Endothelial cell of umbilical vein (primary cell): ENCODE measurements around the gene TMEM51. TPM values are rescaled to one million over a fixed set of nuclear protein-coding genes. Genes with fewer than 3 reads are reported as not detected.

ENCODE experiments used
- BruUV-seq: library from RNA; stranded (reverse); fragments of 400-500 nt; replicated peaks from 2 replicates; lab custom pipeline; 2021; lab: Mats Ljungman, UMichigan
- CTCF ChIA-PET: fragments of 300-600, 350-600 bp; sonication (Branson Sonifier 250); formaldehyde crosslinking; loops from one replicate; lab custom pipeline; 2021; ENCODE audit warnings: antibody characterized with exemption, inconsistent platforms; lab: Charles Lee
- POLR2A ChIA-PET: fragments of 300-600, 350-600 bp; sonication (Branson Sonifier 250); formaldehyde crosslinking; loops from one replicate; lab custom pipeline; 2021; ENCODE audit warnings: antibody characterized with exemption, inconsistent platforms; lab: Charles Lee
- DNase-seq: peaks from one replicate; pipeline ENCODE4 v3.0.0-alpha.2; 2011; ENCODE audit warnings: low read depth, low spot score
- FAIRE-seq: peaks from 2 replicates; lab custom pipeline; 2011; peaks lifted over from hg19 to GRCh38; lab: Jason Lieb, UNC
- H2AFZ ChIP-seq: 2 replicates; pipeline ENCODE4 v1.6.0; 2012; ENCODE audit warnings: low read depth, low read length, control low read depth, inconsistent platforms
- H3K27ac ChIP-seq: 2 replicates; pipeline ENCODE4 v1.5.1; 2011; ENCODE audit warnings: low read depth, mild to moderate bottlenecking, control low read depth, low read length, moderate library complexity; ENCODE audit not compliant: insufficient read depth
- H3K27me3 ChIP-seq, 2 experiments: 2 replicates each; pipeline versions ENCODE4 v1.6.0 to v1.6.1; 2011; ENCODE audit warnings: low read length in 2 of 2, mixed read lengths in 1 of 2; ENCODE audit not compliant: control insufficient read depth in 2 of 2, insufficient read depth in 2 of 2
- H3K36me3 ChIP-seq, 2 experiments: 2 replicates in 1 of 2; 3 replicates in 1 of 2; pipeline ENCODE4 v1.5.1; 2011; ENCODE audit warnings: low read length in 2 of 2, mild to moderate bottlenecking in 1 of 2, moderate library complexity in 1 of 2; ENCODE audit not compliant: control insufficient read depth in 2 of 2, insufficient read depth in 2 of 2; ENCODE audit errors: extremely low read depth in 1 of 2
- H3K4me1 ChIP-seq: 3 replicates; pipeline ENCODE4 v1.5.1; 2011; ENCODE audit warnings: mild to moderate bottlenecking, low read length; ENCODE audit not compliant: control insufficient read depth, insufficient read depth; ENCODE audit errors: extremely low read depth
- H3K4me2 ChIP-seq: 2 replicates; pipeline ENCODE4 v1.6.1; 2011; ENCODE audit warnings: low read length, control low read depth, mixed read lengths; ENCODE audit not compliant: insufficient read depth
- H3K4me3 ChIP-seq, 3 experiments: fragments of 200-600 bp in 1 of 3; sonication (generic), shearing (Covaris generic) in 1 of 3; replicated peaks in 1 of 3; 2 replicates each; pipeline ENCODE4 v1.5.1; 2011 to 2016; ENCODE audit warnings: control low read depth in 3 of 3, low read length in 3 of 3, mild to moderate bottlenecking in 2 of 3, inconsistent platforms in 1 of 3, low read depth in 1 of 3, moderate library complexity in 1 of 3; ENCODE audit not compliant: insufficient read depth in 1 of 3
- H3K79me2 ChIP-seq: 2 replicates; pipeline ENCODE4 v1.6.0; 2012; ENCODE audit warnings: low read length, inconsistent platforms; ENCODE audit not compliant: control insufficient read depth, insufficient read depth
- H3K9ac ChIP-seq: replicated peaks from 2 replicates; pipeline ENCODE3; 2011; ENCODE audit warnings: low read length, control low read depth; ENCODE audit not compliant: insufficient read depth; ENCODE audit errors: extremely low read depth
- H3K9me1 ChIP-seq: replicated peaks from 3 replicates; pipeline ENCODE4 v1.6.0; 2011; ENCODE audit warnings: mild to moderate bottlenecking, low read length; ENCODE audit not compliant: control insufficient read depth, insufficient read depth; ENCODE audit errors: extremely low read depth
- H3K9me3 ChIP-seq: replicated peaks from 2 replicates; pipeline ENCODE4 v1.5.1; 2012; ENCODE audit warnings: low read length, inconsistent platforms; ENCODE audit not compliant: control insufficient read depth, insufficient read depth
- H4K20me1 ChIP-seq: replicated peaks from 2 replicates; pipeline ENCODE3; 2011; ENCODE audit warnings: mild to moderate bottlenecking, low read length; ENCODE audit not compliant: control insufficient read depth, insufficient read depth; ENCODE audit errors: extremely low read depth
- CTCF ChIP-seq, 2 donors: IDR thresholded peaks; 1 replicate in 1 of 2; 2 replicates in 1 of 2; pipeline ENCODE4 v1.5.1; 2011; ENCODE audit warnings: low read length in 2 of 2, mild to moderate bottlenecking in 2 of 2, moderate library complexity in 2 of 2, control low read depth in 1 of 2, inconsistent platforms in 1 of 2, low read depth in 1 of 2; ENCODE audit not compliant: insufficient read depth in 1 of 2; ENCODE audit errors: extremely low read depth in 1 of 2
- EZH2 ChIP-seq: IDR thresholded peaks from 2 replicates; pipeline ENCODE4 v1.6.1; 2012; ENCODE audit warnings: borderline replicate concordance, low read depth, mild to moderate bottlenecking, moderate library complexity, low read length, inconsistent platforms; ENCODE audit not compliant: severe bottlenecking
- FOS ChIP-seq: IDR thresholded peaks from 2 replicates; pipeline ENCODE4 v1.6.1; 2011; ENCODE audit warnings: mild to moderate bottlenecking, low read length, moderate library complexity, borderline replicate concordance; ENCODE audit not compliant: insufficient read depth
- GATA2 ChIP-seq: IDR thresholded peaks from 2 replicates; pipeline ENCODE4 v1.7.0; 2011; ENCODE audit warnings: low read depth, mild to moderate bottlenecking, moderate library complexity, mixed read lengths, low read length; ENCODE audit not compliant: insufficient read length, insufficient read depth
- JUN ChIP-seq: IDR thresholded peaks from 2 replicates; pipeline ENCODE4 v1.6.1; 2011; ENCODE audit warnings: borderline replicate concordance, low read depth; ENCODE audit not compliant: insufficient read length, insufficient read depth
- MAX ChIP-seq: IDR thresholded peaks from 2 replicates; pipeline ENCODE4 v1.6.1; 2011; ENCODE audit not compliant: insufficient read depth, insufficient read length
- MYC ChIP-seq: IDR thresholded peaks from one replicate; pipeline ENCODE4 v1.6.1; 2011; ENCODE audit warnings: mild to moderate bottlenecking, low read depth, low read length
- POLR2A ChIP-seq: IDR thresholded peaks from 2 replicates; pipeline ENCODE4 v1.6.1; 2012; ENCODE audit warnings: low read depth, mild to moderate bottlenecking, control low read depth, low read length
- POLR2AphosphoS5 ChIP-seq: IDR thresholded peaks from 2 replicates; pipeline ENCODE4 v1.6.1; 2012; ENCODE audit warnings: low read depth, mild to moderate bottlenecking, control low read depth, low read length, moderate library complexity; ENCODE audit not compliant: insufficient read depth
- dilution Hi-C: fragments of 300-500 bp; cut with MboI; formaldehyde crosslinking; loops from one replicate; pipeline ENCODE4 v1.15.0; 2019; ENCODE audit warnings: low sequenced_read_pairs; ENCODE audit not compliant: extremely low pct_ligation_motif_present
- intact Hi-C: fragments of 100-400 bp; cut with micrococcal nuclease; formaldehyde crosslinking; loops from one replicate; pipeline ENCODE4 v1.10.0; 2022
- polyA plus RNA-seq, 4 experiments: library from polyadenylated mRNA; depleted of rRNA in 3 of 4; stranded (reverse) in 3 of 4; unstranded in 1 of 4; fragments of >200 nt; gene quantifications; 2 replicates each; pipeline versions ENCODE4 v1.2.1 to v1.2.3, GENCODE V29; 2011 to 2012; ENCODE audit warnings: missing spikeins in 1 of 4
- total RNA-seq: library from RNA; stranded (reverse); gene quantifications from 2 replicates; pipeline ENCODE4 v1.2.3, GENCODE V29; 2021

Gene TMEM51
- total and polyA plus RNA-seq, 2 donors (not counting 3 experiments of a cell fraction or from before 2014, with no cell fraction given) = 13.7 to 13.9 TPM

GRCh38 chr1:15201221-15201620 is 47.7 kb downstream of the TMEM51 start:
- Histone ChIP-seq H4K20me1 (no peaks in the 10 kb centered on the region), H3K79me2 (no peaks in the 10 kb centered on the region), H3K36me3 (no peaks in the 10 kb centered on the region), H2AFZ (no peak overlapping the region), H3K4me2 (no peak overlapping the region), H3K9me3 (no peaks in the 10 kb centered on the region), H3K4me1 (peaks cover 14% of the 10 kb centered on the region), H3K27ac (no peak overlapping the region), H3K4me3 (no peak overlapping the region), H3K9me1 (no peaks in the 10 kb centered on the region), H3K27me3 (no peaks in the 10 kb centered on the region), H3K9ac (no peak overlapping the region)
- intact Hi-C loops (loop anchor here (2.0 kb wide), 1 partner anchor 60 kb away; no protein-coding TSS in a partner anchor), dilution Hi-C loops (no loop called here)
- TF ChIP-seq FOS (no peak), POLR2A (no peak), MAX (no peak), MYC (no peak), CTCF (IDR thresholded peaks at IDR 0.05; ENCODE audit: extremely low read depth in 1 of 2, insufficient read depth in 1 of 2, low read depth in 1 of 2, low read length in 2 of 2) (no peak), GATA2 (no peak), EZH2 (no peak), JUN (no peak), POLR2AphosphoS5 (no peak)
- no peak for FAIRE-seq
- BruUV-seq = no TSS peak
- DNase-seq = no peak
- ChIA-PET CTCF (interaction anchor here (0.8 to 2.2 kb wide), 8 partner anchors 10 to 73 kb away, joined by 3 to 10 read pairs (median 7); no protein-coding TSS in a partner anchor), POLR2A (interaction anchor here (0.8 to 0.9 kb wide), 3 partner anchors 12 to 127 kb away, joined by 3 read pairs; no protein-coding TSS in a partner anchor)
